Body of pancreas (tissue), 4 donors: Measurements from ENCODE around the gene TMEM135. TPM values are rescaled to one million over a fixed set of nuclear protein-coding genes. Genes with fewer than 3 reads are reported as not detected.

ENCODE experiments used
- ATAC-seq: fragments of 150-250 bp; one replicate; pipeline ENCODE4 v1.9.1; 2016
- DNase-seq, 4 donors: peaks; one replicate each; pipeline ENCODE4 v3.0.0-alpha.2; 2019
- H3K27ac ChIP-seq, 4 donors: fragments of 200-600 bp; sonication (generic); 1 replicate in 3 of 4; 2 replicates in 1 of 4; pipeline versions ENCODE4 v1.5.1 to v1.6.1; 2016 to 2019; ENCODE audit warnings: mild to moderate bottlenecking in 1 of 4, mixed read lengths in 1 of 4, moderate library complexity in 1 of 4
- H3K27me3 ChIP-seq, 2 donors: fragments of 200-600 bp; sonication (generic); one replicate each; pipeline ENCODE4 v1.6.0; 2016; ENCODE audit warnings: mild to moderate bottlenecking in 1 of 2
- H3K36me3 ChIP-seq, 2 donors: fragments of 200-600 bp; sonication (generic); replicated peaks in 1 of 2; 2 replicates each; pipeline ENCODE4 v1.5.1; 2016; ENCODE audit warnings: low read depth in 2 of 2; ENCODE audit not compliant: insufficient read depth in 1 of 2
- H3K4me1 ChIP-seq: fragments of 200-600 bp; sonication (generic); one replicate; pipeline ENCODE4 v1.6.0; 2016
- H3K4me3 ChIP-seq, 2 donors: fragments of 200-600 bp; sonication (generic); 1 replicate in 1 of 2; 2 replicates in 1 of 2; pipeline ENCODE4 v1.5.1; 2016 to 2019
- H3K9me3 ChIP-seq, 3 donors: fragments of 200-600 bp; sonication (generic); 1 replicate in 2 of 3; 2 replicates in 1 of 3; pipeline ENCODE4 v1.5.1; 2016
- POLR2A ChIP-seq, 3 donors: fragments of 450-650 bp; IDR thresholded peaks; one replicate each; pipeline ENCODE4 v1.6.1; 2016; ENCODE audit warnings: antibody characterized with exemption in 3 of 3, mild to moderate bottlenecking in 2 of 3
- WGBS, 2 donors: methylation state at CpG; one replicate each; pipeline ENCODE4 v1.1.5; 2017; 5-methylcytosine and 5-hydroxymethylcytosine counted together
- intact Hi-C: fragments of 100-400 bp; cut with DNase I; formaldehyde crosslinking; loops from one replicate; pipeline ENCODE4 v1.15.1; 2023
- total RNA-seq, 2 donors: library from RNA; depleted of rRNA; stranded (reverse); fragments of >200 nt; gene quantifications; one replicate each; pipeline ENCODE4 v1.1.0, GENCODE V29; 2016
- TF ChIP-seq, protein P1 (sequence below), 7 experiments: fragments of 450-650 bp in 4 of 7; fragments of 200-600 bp in 3 of 7; sonication (generic) in 3 of 7; IDR thresholded peaks; one replicate each; pipeline ENCODE4 v1.5.1; 2016 to 2019; ENCODE audit warnings: antibody characterized with exemption in 7 of 7

The TMEM135 gene
- total RNA-seq, 2 donors from 2014 or later: 11.2 to 20.1 TPM

DNA sequence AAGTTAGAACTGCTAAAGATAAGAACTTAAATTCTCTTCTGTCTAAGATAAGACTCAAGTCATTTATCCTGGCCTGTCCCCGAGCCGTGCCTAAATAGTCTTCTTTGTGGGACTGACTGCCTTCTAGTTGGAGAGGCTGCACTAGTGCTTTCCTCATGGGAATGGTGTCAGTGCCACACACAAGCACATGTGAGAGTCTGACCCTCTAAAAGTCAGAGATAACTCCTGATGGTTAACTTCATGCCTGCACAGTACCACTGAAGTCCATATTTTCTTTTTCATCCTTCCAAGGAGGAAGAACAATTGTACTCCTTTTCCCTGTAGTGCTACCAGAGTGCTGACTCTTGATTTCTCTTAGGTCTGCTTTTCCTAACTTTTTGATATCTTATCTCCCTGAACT lies 309.7 kb downstream of the TMEM135 start:
- TF ChIP-seq, protein P1, sequence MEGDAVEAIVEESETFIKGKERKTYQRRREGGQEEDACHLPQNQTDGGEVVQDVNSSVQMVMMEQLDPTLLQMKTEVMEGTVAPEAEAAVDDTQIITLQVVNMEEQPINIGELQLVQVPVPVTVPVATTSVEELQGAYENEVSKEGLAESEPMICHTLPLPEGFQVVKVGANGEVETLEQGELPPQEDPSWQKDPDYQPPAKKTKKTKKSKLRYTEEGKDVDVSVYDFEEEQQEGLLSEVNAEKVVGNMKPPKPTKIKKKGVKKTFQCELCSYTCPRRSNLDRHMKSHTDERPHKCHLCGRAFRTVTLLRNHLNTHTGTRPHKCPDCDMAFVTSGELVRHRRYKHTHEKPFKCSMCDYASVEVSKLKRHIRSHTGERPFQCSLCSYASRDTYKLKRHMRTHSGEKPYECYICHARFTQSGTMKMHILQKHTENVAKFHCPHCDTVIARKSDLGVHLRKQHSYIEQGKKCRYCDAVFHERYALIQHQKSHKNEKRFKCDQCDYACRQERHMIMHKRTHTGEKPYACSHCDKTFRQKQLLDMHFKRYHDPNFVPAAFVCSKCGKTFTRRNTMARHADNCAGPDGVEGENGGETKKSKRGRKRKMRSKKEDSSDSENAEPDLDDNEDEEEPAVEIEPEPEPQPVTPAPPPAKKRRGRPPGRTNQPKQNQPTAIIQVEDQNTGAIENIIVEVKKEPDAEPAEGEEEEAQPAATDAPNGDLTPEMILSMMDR (IDR thresholded peaks at IDR 0.05): no peak
- no peak for TF ChIP-seq POLR2A (IDR thresholded peaks at IDR 0.05)
- no peak overlapping the region for H3K4me3 ChIP-seq
- no peaks in the 10 kb centered on the region for H3K9me3 ChIP-seq
- DNase-seq: no peak
- intact Hi-C loops: no loop called here
- H3K27ac ChIP-seq: no peak overlapping the region
- H3K27me3 ChIP-seq: no peaks in the 10 kb centered on the region
- H3K4me1 ChIP-seq: no peaks in the 10 kb centered on the region
- no peaks in the 10 kb centered on the region for H3K36me3 ChIP-seq
- WGBS, 2 donors: 52 to 66% methylated on average over 2 of the region's 2 CpGs
- no peak for ATAC-seq

- Histone ChIP-seq H3K4me1 (no peaks in the 10 kb centered on the region), H3K36me3 (no peaks in the 10 kb centered on the region), H3K4me3 (no peak overlapping the region), H3K27ac (no peak overlapping the region), H3K9me3 (no peaks in the 10 kb centered on the region), H3K27me3 (no peaks in the 10 kb centered on the region)
- DNase-seq: no peak
- no peak for ATAC-seq
- TF ChIP-seq, protein P1 (IDR thresholded peaks at IDR 0.05): no peak
- no peak for TF ChIP-seq POLR2A (IDR thresholded peaks at IDR 0.05)
- intact Hi-C loops: no loop called here
Observed at GRCh38 chr11:87347854-87348253, 310.1 kb downstream of the TMEM135 start.

- intact Hi-C loops: loop anchor here (5.0 to 10.0 kb wide), 2 partner anchors 71 to 1193 kb away; no protein-coding TSS in a partner anchor
- Histone ChIP-seq H3K9me3 (no peaks in the 10 kb centered on the region), H3K27me3 (no peaks in the 10 kb centered on the region), H3K4me1 (no peaks in the 10 kb centered on the region), H3K27ac (no peak overlapping the region), H3K36me3 (no peaks in the 10 kb centered on the region), H3K4me3 (no peak overlapping the region)
- 50 to 59% methylated on average over 2 of the region's 2 CpGs for WGBS, 2 donors
- TF ChIP-seq, protein P1 (IDR thresholded peaks at IDR 0.05): no peak
- no peak for TF ChIP-seq POLR2A (IDR thresholded peaks at IDR 0.05)
- ATAC-seq (no peak), DNase-seq (no peak)
Observed at GRCh38 chr11:87351676-87352075, 313.9 kb downstream of the TMEM135 start.

- Histone ChIP-seq H3K27me3 (no peaks in the 10 kb centered on the region), H3K27ac (no peak overlapping the region), H3K36me3 (no peaks in the 10 kb centered on the region), H3K4me1 (no peaks in the 10 kb centered on the region), H3K9me3 (no peaks in the 10 kb centered on the region), H3K4me3 (no peak overlapping the region)
- TF ChIP-seq, protein P1 (IDR thresholded peaks at IDR 0.05): peak; percentile 93 to 99 (median 97)
- no peak for TF ChIP-seq POLR2A (IDR thresholded peaks at IDR 0.05)
- ATAC-seq: peak; percentile 89
- 17 to 24% methylated on average over 22 to 26 of the region's 26 CpGs for WGBS, 2 donors
- intact Hi-C loops: loop anchor here (5.0 to 10.0 kb wide), 2 partner anchors 69 to 1192 kb away; no protein-coding TSS in a partner anchor
- DNase-seq: peak; percentile 80 to 86 (median 85)
Observed at GRCh38 chr11:87352759-87353707, 315.3 kb downstream of the TMEM135 start.
